ENCODE data around the gene MAP2K3.

The MAP2K3 gene

DNA sequence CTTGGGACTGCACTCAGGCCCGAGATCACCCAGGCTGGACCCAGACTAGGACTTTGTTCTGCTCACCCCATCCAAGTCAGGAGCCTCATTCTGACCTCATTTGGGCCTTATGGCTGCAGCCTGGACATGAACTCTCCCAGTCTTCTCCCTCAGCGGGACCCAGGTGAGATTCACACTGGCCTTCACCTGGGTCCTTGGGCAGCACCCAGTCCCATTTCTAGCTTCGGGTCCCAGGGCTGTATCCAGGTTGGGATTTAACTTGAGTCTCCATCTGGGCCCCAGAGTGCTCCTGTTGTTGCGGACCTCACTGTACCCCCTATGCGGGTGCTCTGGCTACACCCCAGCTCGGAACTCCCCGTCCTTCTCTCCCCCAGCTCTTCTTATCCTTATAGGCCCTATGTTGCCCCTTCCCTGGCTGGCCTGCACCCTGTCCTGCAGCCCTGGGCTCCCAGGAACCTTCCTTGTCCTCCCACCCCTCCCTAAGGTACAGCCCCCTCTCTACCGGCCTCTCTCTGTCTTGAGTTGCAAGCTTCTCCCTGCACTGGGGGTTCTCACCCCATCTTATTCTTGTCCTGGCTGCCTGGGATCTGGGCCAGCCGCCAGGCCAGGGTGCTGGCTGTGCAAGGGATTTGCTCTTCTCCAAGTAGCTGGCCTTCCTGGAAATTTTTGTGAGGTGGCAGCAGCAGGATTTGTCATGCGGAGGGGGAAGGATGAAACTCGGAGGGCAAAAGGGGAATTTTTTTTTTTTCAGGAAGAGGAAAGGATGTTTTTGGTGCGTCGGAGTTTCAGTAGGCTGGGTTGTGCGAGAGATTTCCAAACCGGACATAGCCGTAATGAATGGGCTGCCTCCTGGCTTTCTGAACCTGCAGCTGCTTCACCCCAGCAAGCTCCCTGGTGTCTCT lies 904 bp downstream of the MAP2K3 start:
- DNase-seq, result no peak

DNA sequence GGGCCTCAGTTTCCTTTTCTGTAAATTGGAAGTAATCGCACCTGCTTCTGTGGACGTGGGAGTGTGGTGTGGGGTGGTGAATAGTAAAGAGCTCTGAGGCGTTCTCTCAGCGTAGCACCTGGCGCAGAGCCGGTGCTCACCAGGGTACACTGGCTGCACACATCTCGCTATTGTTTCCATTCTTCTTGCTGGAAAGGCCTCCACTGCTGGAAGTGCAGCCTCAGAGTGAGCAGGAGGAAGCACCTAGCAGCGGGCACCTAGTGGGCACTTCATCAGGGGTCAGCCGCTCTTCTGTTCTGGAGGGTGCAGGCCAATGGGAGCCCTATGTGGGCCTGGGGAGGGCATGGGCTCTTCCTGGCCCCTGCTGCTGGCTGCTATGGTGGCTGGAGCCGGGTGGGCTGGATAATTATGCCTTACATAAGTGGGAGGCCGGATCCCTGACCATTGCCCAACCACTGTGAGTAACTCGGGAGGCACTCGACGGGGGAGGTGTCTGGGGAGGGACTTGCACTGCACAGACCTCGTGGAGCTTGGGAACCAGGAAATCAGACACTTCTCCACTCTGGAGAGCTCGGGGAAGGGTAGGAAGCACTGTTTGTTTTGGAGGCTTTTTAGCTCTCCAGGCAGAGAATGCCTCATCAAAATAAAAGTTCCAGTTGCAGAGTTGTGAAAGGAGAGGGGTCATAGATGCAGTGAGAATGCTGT lies 1.7 kb downstream of the MAP2K3 start:
- no peak for DNase-seq

DNA sequence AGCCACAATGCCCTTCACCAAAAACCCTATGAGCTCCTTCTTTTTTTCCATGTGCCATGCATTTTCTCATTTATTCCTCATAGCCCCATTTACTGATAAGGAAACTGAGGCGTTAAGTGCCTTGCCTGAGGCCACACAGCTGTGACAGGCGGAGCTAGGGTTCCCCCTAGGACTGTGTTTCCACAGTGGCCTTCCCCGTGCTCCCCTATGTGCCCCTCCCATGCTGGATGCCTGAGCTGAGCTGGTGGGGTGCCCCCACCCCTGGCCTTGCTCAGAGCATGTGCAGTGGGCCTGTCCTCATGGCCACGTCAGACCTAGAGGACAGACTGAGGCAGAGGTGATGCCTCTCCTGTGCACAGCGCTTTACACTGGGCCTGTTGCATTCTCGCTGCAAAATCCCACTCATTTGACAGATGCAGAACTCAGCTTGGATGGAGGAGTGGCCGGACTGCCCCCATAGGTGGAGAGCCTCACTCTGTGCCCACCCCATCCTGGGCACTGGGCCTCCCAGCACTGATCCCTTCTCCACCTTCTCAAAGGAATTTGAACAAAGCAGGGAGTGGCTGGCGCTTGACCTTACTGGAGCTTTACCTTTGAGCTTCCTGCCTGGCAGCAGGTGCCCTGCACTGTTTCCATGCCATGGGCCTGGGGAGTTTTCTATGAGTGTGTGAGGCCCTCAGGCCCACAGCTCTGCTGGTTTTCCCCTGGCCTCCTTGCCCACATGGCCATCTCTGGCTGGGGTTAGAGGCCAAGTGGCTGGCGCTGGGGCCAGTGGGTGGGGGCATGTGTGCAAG lies 2.6 kb downstream of the MAP2K3 start:
- no peak for DNase-seq

DNA sequence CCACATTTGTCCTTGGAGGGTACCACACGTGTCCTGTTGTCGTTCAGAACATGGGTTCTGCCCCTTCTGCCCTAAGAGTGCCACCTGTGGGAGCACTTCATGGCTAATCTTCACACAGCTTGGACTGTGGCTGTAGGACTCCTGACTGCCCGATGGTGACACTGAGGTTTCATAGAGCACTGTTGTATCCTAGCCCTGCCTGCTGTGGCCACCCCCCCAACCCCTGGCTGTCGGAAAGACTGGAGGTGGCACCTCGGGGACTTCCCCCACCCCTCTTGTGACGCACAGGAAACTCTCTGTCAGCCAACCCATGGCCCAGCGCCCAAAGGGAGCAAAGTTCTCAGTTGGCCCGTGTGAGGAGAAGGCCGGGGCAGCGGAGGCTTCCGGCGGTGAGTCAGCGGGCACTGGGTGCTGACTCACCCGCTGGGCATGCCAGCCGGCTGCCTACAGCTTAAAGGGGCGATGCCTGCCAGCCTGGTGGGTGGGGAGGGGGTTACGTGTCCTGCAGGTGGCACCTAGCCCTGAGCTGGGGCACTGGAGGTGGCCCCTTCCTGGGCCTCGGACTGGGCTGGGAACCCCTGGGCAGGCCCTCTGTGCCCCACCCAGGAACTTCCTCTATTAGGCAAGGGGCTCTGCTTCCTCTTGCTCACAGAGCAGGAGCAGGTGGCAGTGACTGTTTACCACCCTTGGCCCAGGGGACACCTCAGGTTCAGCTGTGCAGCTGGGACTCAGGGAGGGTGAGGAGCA lies 3.4 kb downstream of the MAP2K3 start:
- DNase-seq, result no peak

DNA sequence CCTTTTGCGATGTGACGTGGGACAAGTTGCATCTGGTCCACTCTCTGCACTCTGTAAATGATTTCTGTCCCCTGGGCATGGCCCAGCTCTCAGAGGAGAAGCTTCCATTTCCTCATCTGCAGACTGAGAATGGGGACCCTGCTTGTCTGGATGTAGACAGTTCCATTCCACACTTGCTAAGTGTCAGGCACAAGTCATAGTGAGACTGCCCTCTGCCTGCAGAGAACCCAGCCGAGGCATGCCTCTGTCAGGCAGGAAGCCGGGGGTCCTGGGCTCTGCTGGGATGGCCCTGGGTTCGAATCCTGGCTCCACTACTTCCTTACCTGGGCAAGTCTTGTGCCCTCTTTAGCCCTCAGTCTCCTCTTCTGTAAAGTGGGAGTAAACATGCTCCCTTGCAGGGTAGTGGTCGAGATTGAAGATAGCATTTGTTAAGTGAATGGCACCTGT lies 4.1 kb downstream of the MAP2K3 start:
- DNase-seq, result no peak

DNA sequence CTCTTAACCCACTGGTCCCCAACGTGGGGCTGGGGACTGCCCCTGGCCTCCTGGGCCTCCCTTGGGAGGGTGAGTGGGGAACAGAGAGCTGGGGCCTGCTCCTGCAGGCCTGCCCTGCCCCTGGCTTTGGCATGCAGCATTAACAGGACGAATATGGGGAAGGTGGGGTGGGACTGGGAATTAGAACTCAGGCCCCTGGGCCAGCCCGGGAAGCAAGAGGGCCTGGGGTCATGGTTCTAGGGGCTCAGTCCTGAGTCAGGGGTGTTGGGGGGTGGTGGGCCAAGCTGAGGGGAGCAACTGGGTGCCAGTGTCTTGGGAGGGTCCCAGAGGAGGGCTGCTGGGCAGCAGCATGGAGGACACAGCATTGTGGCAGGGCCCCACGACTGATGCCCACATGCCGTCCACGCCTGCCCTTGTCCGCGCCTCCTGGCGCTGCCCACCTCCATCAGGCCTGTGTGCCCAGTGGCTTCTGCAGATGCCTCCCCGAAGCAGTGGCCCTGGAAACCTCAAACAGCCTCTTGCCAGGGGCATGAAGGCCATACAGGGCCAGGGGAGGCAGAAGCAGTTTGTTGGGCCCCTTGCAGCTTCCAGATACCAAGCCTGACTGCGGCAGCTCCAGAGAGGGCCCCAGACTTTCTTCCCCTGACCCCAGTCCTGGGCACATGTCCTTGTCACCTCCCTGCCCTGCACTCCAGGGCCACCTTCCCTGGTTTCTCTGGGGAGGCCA lies 4.8 kb downstream of the MAP2K3 start:
- DNase-seq, result no peak

DNA sequence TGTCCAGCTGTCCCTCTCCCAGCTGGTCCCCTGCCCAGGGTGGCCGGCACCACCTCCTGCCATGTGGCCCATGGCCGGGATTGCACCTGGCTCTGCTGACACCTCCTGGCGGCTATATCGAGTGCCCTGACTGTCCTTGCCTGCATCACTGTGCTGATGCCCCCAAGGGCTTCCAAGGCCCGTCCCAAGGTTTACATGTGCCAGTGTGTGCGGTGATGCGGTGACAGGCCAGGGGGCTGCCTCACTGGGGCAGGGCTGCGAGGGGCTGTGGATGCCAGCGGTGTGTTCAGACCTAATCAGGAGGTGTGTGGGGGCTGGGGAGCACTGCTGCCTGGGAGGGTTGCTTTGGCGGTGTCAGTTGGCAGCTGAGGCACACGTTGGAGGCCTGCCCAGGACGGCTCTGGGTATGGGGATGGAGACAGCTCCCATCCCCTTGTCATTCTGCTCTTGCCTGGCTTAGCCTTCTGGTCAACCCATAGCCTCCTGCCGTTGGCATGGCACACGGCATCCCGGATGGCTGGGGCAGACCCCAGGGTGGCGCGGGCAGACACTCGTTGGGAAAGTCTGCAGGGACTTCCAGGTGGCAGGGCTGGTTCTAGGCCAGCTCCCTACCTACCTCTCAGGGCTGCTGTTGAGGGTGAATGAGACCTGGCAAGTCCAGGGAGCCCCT lies 5.5 kb downstream of the MAP2K3 start:
- DNase-seq, result no peak

DNA sequence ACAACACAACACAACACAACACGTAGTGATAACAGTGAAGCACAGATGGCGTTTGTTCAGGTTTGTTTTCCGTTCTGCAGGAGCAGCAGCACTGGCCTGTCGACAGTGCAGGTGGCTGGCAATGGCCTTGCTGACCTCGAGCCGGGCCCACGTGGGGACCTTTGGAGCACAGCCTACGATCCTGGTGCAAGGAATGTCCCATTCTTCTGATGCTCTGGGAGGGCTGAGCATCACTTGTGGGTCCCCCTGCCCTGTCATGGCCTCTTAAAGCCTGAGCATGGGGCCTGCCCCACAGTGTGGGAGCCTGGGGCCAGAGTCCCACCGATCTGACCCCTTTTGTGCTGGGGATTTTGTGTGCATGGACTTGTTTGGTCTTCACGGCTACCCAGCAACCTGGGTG lies 6.8 kb downstream of the MAP2K3 start:
- no peak for DNase-seq

DNA sequence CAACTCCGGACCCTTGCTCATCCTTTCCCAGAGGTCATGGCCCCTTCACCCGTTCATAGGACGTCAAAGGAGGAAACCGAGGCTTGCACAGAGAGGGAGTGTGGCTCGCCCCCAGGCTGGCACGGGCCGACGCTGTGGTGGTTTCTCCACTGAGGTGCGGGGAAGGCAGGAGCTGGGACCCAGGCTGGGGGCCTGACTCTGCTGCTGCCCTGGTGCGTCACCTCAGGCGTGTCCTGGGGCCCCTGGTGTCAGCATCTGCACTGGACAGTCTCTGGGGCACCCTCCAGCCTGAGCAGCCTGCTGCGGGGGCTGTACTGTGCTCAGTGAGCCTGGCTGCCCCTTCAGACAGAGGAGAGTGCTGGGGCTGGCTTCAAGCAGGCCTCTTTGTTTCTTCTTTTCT lies 7.4 kb downstream of the MAP2K3 start:
- no peak for DNase-seq

DNA sequence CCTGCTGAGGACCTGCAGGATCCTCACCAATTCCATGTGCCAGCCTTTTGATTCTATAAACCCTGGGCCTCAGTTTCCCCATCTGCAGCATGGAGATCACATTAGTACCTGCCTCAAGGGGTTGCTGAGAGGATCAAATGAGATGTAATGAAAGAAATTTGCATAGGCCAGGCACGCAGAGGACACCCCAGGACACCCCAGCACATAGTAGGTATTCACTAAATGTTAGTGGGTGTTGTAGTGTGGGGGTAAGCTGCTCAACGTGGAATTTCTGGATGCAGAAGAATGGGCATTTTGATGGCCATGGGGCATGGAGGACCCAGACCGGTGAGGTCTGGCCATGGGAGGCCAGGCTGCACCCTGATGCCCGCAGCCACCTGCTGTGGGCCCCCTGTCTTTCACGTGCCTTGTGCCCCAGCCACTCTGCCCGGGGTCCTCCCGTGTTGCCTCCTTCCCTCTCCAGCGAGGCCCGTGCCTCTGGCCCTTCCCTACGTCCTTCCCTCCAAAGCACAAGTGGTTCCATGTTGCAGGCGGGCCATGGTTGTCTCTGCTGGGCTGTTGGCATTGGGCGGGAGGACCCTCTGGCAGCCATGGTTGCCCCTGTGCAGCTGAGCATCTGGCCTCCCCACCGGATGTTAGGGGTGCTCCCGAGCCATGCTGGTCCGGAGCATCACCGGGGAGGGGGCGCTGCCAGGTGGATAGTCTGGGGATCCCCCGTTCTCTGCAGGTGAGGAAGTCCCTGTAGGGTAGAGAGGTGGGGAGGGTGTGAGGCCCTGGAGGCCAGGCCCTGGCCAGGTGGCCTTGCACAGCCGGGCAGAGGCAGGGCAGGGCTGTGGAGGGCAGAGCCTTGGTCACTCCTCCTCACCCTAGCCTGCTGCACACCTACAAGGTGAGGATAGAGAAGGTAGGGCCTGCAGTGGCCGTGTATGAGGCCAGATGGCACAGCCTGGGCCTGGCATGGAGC lies 8.6 kb downstream of the MAP2K3 start:
- DNase-seq, result no peak

DNA sequence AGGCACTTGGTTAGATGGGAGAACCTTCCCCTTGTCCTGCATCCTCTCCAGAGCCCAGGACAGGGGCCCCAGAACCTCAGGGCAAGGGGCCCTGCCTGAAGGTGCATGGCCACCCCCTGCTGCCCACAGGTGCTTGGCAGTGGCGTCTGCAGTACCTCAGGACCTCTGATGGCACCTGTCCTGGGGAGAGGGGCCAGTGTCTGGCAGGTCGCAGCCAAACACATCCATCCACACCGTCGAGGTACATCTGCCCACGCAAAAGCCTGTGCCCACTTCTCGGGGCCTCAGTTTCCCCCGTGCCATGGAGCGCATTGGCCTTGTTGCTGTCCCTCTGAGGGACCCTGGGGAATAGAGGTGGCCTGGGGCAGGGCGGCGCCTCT lies 9.3 kb downstream of the MAP2K3 start:
- no peak for DNase-seq

DNA sequence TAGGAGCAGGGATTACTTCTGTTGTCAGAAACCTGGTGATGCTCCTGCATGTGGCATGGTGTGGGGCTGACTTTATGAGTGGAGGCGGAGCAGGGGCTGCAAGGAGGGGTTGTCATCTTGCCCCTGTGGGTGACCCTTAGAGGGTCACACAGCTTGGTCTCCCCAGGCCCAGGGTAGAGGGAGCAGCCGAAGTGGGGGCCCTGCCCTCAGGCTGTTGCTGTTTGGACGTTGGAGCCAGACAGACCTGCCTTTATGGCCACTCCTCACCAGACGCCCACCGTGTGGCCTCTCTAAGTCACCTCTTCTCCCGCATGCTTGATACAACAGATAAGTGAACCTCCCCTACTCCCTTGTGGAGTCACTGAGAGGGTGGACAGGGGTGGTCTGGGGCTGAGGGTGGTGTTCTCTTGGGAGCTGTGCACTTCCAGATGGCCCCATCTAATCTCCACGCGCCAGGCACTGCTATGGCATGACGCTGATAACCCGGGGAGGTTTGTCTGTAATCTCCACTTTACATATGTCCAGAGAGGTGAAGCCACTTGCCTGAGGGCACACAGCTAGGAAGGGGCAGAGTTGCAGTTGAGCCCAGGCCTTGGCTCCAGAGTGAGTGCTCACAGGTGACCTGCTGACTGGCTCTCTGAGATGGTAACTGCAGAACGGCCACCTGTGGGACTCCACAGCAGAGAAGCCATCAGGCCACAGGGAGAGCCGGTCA lies 10.0 kb downstream of the MAP2K3 start:
- no peak for DNase-seq

DNA sequence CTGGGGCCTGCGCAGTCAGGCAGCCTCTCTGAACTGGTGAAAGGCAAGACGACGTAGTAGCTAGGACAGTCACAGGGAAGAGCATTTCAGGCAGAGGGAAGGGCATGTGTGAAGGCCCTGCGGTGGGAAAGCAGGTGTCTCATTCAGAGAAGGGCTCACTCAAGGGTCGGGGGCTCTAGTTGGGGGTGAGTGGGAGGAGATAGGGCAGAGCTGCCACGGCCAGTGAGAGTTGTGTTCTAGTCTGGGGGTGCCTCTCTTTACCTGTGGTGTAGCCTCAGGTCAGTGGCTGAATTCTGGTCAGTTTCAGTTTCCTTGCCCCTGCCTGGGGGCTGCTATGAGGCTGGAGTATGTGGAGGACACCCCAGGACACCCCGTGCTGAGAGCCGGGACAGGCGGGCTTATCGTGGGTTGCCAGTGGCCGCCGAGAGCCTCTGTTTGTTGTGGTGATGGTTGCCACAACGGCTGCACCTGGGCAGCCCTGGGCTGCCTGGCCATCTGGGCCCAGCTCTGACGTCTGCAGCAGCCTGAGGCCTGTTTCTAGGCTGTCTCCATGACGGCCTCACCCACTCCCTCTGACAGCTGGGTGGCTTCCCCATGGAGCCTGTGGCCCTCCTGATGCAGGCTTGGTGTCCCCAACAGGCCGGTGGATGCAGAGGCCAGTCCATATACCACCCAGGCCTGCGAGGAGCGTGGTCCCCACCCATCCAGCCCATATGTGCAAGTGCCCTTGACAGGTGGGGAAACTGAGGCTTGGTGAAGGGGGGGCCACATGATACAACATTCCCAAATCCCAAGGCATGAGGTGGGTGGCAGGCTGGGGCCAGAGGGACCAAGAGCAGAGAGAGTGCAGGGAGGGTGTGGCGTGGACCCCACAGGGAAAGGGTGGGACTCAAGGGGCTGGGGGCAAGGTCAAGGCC lies 10.8 kb downstream of the MAP2K3 start:
- no peak for DNase-seq

DNA sequence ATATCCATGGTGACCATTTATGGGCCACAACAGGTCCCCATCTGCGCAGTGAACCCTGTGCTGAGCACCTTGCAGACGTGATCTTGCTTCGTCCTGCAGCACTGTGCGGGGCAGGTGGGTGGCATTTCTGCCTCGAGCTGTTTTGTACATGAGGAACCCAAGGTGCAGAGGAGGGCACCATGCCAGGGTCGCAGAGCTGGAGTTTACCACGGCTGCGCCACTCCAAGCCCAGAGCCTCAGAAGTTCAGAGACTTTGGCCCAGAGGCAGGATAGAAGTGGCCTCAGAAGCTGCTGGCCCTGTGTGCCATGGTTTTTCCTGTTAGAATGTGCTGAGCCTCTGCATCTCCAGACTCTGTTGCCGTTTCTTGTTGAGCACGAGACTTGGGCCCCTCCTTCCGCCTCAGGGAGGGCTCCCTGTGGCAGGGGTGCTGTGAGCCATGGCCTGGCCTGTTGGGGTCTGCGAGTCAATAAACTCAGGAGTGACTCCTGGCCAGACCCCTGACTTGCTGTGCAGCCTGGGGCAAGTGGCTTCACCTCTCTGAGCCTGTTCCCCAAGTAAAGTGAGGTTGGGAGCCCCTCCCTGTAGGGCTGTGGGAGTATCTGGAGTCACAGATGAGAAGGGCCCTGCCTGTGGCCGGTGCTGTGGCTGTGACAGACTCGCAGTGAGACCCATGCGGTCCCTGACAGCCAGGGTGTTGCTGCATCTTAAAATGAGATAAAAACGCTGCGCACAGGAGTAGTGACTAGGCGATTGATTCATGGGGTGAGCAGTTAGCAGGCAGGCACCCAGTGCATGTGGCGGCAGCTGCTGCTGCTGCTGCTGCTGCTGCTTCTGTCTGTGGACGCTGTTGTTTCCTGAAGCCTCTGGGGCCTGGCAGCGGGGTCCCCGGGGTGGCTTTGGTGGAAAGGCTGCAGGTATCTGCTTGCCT lies 11.8 kb downstream of the MAP2K3 start:
- no peak for DNase-seq

DNA sequence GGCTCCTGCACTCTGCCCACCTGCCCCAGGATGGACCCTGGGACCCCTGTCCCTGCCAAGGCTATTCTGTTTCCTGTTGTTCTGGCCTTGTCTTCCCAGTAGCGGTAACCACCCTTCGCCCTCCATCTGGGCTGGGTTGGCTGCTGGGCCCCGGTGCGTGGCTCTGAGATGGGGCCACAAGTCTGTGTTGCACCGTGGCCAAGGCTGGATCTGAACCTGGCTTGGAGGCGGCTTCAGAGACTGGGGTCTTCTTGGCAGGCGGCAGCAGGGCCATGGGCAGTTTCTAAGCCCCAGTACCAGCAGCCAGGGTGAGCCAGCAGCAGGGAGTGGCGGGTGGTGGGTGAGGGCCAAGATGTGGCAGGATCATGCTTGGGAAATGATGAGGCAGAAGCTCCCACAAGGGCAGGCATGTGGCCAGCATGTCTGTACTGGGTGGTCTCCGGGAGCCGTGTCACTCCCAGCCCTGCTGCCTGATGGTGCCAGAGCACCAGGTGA lies 12.6 kb downstream of the MAP2K3 start:
- DNase-seq, result no peak

DNA sequence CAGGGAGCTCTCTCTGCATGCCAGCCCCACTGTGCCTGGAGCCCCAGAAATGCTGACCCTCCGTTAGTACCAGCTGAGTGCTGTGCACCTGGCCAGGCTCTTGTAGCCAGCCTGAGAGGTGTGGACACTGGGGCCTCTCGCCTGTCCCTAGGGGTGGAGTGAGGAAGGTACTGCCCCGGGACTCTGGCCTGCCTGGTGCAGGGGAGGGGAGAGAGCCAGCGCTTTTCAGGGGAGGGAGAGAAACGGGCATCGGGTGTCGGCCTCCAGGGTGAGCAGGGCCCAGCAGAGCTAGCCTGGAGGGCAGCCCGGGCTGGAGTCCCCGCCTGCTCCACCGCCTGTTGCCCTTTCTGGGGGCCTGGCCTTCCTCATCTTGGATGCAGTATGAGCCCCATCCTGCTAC lies 13.1 kb downstream of the MAP2K3 start:
- DNase-seq, result no peak

Measured in NCI-H1048 (cell line).